ENCODE results near the gene PPP2R2C.

PPP2R2C gene

DNA sequence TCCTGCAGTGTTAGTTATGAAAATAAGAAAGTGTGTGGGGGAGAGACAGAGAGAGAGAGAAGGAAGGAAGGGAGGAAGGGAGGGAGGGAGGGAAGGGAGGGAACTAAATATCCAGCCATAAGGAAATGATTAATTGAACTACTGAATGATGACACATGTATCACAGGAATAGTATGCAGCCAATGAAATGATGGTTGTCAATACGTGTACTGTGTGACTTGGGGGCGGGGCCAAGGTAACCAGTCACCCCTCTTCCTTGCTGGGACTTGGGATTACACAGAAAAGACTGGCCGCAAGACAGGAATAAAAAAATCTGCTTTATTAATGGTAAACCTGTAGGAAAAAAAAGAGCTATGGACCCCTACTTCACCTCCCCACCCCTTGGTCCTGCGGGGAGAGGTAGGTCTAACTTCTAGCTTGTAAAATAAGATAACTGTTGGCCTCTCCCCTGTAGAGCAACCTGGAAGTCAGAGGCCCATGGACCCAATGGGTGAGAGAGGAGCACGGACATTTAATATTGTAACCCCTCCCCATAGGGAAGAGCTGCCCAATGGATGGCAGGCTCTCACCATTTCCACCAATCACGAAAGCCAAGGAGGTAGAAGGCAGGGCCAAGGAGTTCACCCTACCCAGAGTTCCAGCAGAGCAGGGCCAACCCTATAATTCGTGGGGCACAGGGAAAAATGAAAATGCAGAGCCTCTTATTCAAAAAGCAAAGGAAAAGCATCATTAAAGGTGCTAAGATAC, 7.4 kb downstream of the PPP2R2C start:
- H3K9me3 ChIP-seq (replicated peaks; ENCODE audit: low read length) = no peaks in the 10 kb centered on the region
- no peak overlapping the region for H3K9ac ChIP-seq (ENCODE audit: low read depth, low read length)
- H3K36me3 ChIP-seq (ENCODE audit: insufficient read depth, low read length) = no peaks in the 10 kb centered on the region
- no peak overlapping the region for H3K4me3 ChIP-seq (ENCODE audit: low read length)
- H3K4me1 ChIP-seq (ENCODE audit: control insufficient read depth, insufficient read depth, low read length) = no peaks in the 10 kb centered on the region
- peaks cover 39% of the 10 kb centered on the region for H3K27me3 ChIP-seq (ENCODE audit: control insufficient read depth, insufficient read depth, low read length)
- H3K4me2 ChIP-seq (ENCODE audit: low read length) = no peak overlapping the region

DNA sequence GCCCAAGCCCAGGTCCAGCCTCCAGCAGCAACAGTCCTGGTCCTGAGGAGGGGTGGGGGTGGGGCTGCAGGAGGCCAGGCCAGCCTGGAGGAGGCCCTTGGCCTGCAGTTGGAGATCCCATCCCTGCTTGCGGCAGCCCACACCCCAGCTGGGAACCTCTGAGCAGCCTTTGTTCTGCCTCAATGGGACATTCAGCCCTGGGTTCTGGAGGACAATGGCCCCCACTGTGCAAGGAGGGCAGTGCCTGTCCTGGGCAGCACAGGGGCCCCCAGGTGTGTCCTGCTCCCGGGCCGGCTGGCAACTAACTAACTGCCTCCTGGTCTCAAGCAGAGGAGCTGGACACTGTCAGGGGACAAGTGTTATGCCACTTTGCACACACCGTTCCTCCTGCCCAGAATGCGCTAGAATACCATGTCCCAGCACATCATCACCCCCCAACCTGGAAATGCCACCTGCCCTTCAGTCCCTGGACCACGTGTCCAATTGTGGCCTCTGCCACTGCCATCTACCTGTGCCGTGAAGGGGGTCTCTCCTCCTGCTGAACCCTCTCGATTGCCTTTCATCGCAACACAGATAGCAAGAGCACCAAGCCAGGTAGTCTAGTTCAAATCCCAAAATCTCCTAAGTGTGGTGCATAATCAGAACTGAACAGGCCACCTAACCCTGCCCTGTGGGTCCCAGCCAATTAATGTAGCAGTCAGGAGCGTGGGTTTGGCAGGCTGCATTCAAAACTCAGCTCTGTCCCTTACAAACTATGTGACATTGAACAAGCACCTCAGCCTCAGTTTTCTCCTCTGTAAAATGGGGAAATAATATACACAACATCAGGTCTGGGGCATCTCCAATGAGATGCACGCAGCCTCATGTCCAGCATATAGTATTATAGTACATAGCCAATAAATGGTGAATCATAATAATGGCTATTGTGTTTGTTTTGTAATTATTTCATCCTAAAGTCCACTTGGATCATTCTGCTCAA, 8.8 kb downstream of the PPP2R2C start:
- Histone ChIP-seq H3K9me3 (replicated peaks; ENCODE audit: low read length) (no peaks in the 10 kb centered on the region), H3K4me1 (ENCODE audit: control insufficient read depth, insufficient read depth, low read length) (no peaks in the 10 kb centered on the region), H3K27me3 (ENCODE audit: control insufficient read depth, insufficient read depth, low read length) (peaks cover 30% of the 10 kb centered on the region), H3K9ac (ENCODE audit: low read depth, low read length) (no peak overlapping the region), H3K4me2 (ENCODE audit: low read length) (no peak overlapping the region), H3K36me3 (ENCODE audit: insufficient read depth, low read length) (no peaks in the 10 kb centered on the region), H3K4me3 (ENCODE audit: low read length) (no peak overlapping the region)

DNA sequence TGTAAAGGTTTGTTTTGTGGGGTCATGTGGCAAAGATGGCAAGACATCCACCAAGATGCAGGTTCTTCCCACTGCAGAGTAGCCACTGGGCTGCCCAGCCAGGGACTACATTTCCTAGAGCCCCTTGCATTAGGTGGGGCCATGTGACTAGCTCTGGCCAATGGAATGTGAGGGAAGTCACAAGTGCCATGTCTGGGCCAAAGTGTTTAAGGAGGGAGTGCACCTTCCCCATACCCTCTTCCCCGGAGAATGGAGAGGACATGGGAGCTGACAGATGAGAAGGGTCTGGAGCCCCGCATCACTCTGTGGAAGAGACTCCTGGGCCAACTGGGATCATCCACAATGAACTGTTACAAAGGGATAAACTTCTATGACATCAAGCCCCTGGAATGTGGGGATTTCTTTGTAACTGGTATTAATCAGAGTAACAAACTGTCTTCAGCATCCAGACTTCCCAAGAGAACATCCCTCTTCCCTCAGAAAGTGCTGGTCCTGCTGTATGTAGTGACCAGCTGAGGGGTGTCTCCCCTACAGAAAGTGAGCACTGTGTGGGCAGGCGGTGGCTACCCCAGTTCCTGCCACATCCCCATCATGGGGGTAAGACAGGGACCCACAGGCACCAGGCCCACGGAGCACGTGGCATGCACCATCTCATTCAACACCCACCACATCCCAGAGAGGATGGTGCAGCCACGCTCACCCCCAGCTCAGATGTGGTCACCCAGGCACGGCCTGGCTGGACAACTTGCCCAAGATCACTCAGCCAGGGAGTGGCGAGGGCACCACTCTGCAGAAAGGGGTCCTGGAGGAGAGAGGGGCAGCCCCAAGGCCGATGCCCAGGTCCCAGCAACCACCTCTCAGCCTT, 10.9 kb downstream of the PPP2R2C start:
- no peaks in the 10 kb centered on the region for H3K36me3 ChIP-seq (ENCODE audit: insufficient read depth, low read length)
- H3K9me3 ChIP-seq (replicated peaks; ENCODE audit: low read length) = no peaks in the 10 kb centered on the region
- no peak overlapping the region for H3K9ac ChIP-seq (ENCODE audit: low read depth, low read length)
- H3K4me3 ChIP-seq (ENCODE audit: low read length) = no peak overlapping the region
- no peaks in the 10 kb centered on the region for H3K4me1 ChIP-seq (ENCODE audit: control insufficient read depth, insufficient read depth, low read length)
- peaks cover 15% of the 10 kb centered on the region for H3K27me3 ChIP-seq (ENCODE audit: control insufficient read depth, insufficient read depth, low read length)
- no peak overlapping the region for H3K4me2 ChIP-seq (ENCODE audit: low read length)

DNA sequence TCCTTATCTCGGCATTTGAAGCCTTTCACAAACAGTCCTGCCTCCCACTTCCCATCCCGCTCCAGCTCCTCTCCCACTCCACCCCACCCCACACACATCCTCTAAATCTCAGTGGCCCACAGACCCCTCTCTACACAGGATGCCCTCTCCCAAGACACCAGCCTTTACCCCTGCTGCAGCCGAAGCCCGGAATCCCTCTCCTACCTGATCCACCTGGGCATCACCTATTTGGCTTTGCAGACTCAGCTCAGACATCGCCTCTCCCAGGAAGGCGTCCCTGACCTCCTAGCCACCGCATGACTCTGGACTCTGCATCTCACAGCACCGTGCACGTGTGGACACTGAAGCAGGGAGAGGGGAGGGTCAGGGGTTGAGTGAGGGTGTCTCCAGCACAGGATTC, 11.5 kb downstream of the PPP2R2C start:
- H3K9ac ChIP-seq (ENCODE audit: low read depth, low read length) = no peak overlapping the region
- no peaks in the 10 kb centered on the region for H3K9me3 ChIP-seq (replicated peaks; ENCODE audit: low read length)
- H3K36me3 ChIP-seq (ENCODE audit: insufficient read depth, low read length) = no peaks in the 10 kb centered on the region
- H3K4me2 ChIP-seq (ENCODE audit: low read length) = no peak overlapping the region
- H3K27me3 ChIP-seq (ENCODE audit: control insufficient read depth, insufficient read depth, low read length) = peaks cover 8% of the 10 kb centered on the region
- no peaks in the 10 kb centered on the region for H3K4me1 ChIP-seq (ENCODE audit: control insufficient read depth, insufficient read depth, low read length)
- no peak overlapping the region for H3K4me3 ChIP-seq (ENCODE audit: low read length)

DNA sequence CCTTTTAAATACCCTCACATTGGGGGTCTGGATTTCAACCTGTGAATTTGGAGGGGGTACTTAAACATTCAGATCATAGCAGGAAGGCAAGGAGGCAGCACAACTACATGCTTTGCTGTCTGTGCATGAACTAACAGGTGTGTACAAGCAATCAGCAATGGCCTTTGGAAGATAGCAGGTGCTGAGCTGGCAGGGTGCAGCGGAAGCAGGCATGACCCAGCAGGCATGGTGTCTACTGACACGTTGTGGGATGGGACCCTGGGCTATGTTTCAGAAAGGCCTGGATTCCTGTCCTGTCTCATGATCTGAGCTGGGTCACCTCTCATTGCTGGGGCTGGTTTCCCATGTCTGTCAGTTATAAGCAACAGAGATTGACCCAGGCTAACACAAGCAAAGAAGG, 13.9 kb downstream of the PPP2R2C start:
- Histone ChIP-seq H3K36me3 (ENCODE audit: insufficient read depth, low read length) (no peaks in the 10 kb centered on the region), H3K9ac (ENCODE audit: low read depth, low read length) (no peak overlapping the region), H3K9me3 (replicated peaks; ENCODE audit: low read length) (no peaks in the 10 kb centered on the region), H3K27me3 (ENCODE audit: control insufficient read depth, insufficient read depth, low read length) (peaks cover 3% of the 10 kb centered on the region), H3K4me2 (ENCODE audit: low read length) (no peak overlapping the region), H3K4me1 (ENCODE audit: control insufficient read depth, insufficient read depth, low read length) (no peaks in the 10 kb centered on the region), H3K4me3 (ENCODE audit: low read length) (no peak overlapping the region)

DNA sequence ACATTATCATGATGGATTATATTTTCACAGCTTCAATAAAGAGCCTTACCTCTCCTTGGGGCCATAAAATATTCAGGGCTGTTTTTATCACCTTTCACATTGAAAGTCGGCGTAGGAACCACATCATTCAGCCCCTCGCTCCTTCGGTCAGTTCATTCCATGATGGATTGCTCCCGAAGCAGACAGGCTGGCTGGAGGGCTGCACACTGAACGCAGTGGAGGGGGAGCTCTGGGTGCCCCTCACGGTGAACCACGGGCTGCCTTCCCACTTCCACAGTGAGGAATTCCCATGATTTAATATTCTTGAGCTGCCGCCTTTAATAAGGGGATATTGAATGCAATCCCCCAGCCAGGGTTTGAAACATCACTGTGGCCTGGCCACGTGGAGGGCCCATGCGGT, 16.0 kb downstream of the PPP2R2C start:
- H3K9me3 ChIP-seq (replicated peaks; ENCODE audit: low read length) = no peaks in the 10 kb centered on the region
- no peak overlapping the region for H3K9ac ChIP-seq (ENCODE audit: low read depth, low read length)
- peaks cover 3% of the 10 kb centered on the region for H3K27me3 ChIP-seq (ENCODE audit: control insufficient read depth, insufficient read depth, low read length)
- no peaks in the 10 kb centered on the region for H3K4me1 ChIP-seq (ENCODE audit: control insufficient read depth, insufficient read depth, low read length)
- H3K4me3 ChIP-seq (ENCODE audit: low read length) = no peak overlapping the region
- H3K36me3 ChIP-seq (ENCODE audit: insufficient read depth, low read length) = no peaks in the 10 kb centered on the region
- no peak overlapping the region for H3K4me2 ChIP-seq (ENCODE audit: low read length)

DNA sequence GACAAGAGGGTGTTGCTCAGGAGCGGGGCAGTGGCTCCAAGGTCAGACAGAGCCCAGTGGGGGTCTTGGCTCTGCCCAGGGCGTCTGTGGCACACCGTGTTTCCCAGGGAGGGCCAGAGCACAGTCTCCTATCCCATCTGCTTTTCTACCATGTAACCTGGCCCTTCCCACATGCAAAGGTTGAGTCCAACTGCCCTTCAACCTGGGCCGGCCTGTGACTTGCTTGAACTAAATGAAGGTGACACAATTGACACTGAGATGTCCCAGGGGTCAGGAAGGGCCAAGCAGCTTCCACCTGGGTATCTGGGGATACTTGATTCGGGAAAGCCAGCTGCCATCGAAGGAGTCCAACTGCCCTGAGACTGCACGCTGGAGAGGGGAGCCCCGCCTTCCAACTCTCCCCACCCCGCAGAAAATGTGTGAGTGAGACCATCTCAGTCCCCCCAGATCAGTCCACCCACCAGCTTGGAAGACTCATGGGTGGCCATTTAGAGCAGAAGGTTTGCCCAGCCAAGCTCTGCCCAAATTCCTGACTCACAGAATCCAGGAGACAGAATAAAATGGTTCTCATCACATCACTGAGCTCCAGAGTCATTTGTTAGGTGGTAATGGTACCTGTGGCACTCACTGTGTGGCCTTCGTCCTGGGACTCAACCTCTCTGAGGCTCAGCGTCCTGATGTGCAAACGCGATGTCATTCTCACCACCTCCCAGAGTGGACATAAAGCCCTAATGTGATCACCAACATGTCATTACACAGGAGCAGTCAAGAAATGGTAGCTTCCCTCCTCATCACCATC, 18.1 kb downstream of the PPP2R2C start:
- Histone ChIP-seq H3K27me3 (ENCODE audit: control insufficient read depth, insufficient read depth, low read length) (peaks cover 3% of the 10 kb centered on the region), H3K36me3 (ENCODE audit: insufficient read depth, low read length) (no peaks in the 10 kb centered on the region), H3K9me3 (replicated peaks; ENCODE audit: low read length) (no peaks in the 10 kb centered on the region), H3K9ac (ENCODE audit: low read depth, low read length) (no peak overlapping the region), H3K4me2 (ENCODE audit: low read length) (no peak overlapping the region), H3K4me3 (ENCODE audit: low read length) (no peak overlapping the region), H3K4me1 (ENCODE audit: control insufficient read depth, insufficient read depth, low read length) (no peaks in the 10 kb centered on the region)

DNA sequence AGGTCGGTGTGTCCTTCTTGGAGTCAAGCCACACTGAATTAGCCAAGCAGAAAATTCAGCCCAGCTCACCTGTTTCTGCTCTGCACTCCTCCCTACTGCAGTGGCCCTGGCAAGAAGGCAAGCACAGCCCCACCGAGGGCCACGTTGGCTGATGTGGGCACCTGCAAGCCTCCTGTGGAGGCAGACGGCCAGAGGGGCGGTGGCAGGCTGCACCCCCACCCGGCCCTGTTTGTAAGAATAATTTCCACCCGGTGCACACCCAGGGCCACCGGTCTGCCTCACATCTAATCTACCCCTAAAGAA, 18.8 kb downstream of the PPP2R2C start:
- Histone ChIP-seq H3K4me2 (ENCODE audit: low read length) (no peak overlapping the region), H3K36me3 (ENCODE audit: insufficient read depth, low read length) (no peaks in the 10 kb centered on the region), H3K9ac (ENCODE audit: low read depth, low read length) (no peak overlapping the region), H3K27me3 (ENCODE audit: control insufficient read depth, insufficient read depth, low read length) (peaks cover under 1% of the 10 kb centered on the region), H3K4me1 (ENCODE audit: control insufficient read depth, insufficient read depth, low read length) (no peaks in the 10 kb centered on the region), H3K4me3 (ENCODE audit: low read length) (no peak overlapping the region), H3K9me3 (replicated peaks; ENCODE audit: low read length) (no peaks in the 10 kb centered on the region)

DNA sequence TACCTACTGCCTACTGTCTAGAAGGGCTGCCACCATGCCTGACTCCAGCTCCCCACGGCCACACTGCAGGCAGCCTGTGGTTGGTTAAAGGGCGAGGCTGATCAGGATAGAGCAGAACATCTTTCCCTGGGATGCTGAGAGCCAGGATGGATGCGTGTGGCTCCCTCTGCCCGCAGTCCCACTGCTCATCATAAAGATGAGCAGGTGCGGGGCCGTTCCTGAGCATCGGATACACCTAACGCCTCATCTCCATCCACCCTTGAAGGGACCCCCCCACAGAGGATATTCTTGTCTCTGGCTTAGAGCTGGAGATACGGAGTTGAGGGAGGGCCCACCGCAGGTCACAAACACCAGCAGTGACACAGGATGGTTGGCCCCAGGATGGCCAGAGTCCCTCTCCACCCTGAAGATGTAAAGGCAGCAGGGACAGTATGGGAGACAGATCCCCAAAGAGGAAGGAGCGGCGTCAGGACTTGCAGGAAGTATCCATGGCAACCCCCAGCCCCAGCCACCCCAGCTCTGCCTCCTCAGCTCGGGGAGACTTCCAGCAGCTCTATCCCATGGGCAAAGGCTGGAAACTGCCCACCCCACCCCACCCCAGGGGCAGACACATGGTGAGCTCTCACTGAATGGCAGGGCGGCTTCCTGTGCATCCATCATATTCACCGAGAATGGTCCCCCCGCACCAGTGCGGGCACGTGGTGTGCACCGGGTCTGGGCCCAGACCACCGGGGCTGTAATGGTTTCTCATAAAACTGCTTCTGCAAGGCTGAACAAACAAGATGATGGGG, 19.3 kb downstream of the PPP2R2C start:
- Histone ChIP-seq H3K36me3 (ENCODE audit: insufficient read depth, low read length) (no peaks in the 10 kb centered on the region), H3K9ac (ENCODE audit: low read depth, low read length) (no peak overlapping the region), H3K4me1 (ENCODE audit: control insufficient read depth, insufficient read depth, low read length) (no peaks in the 10 kb centered on the region), H3K4me3 (ENCODE audit: low read length) (no peak overlapping the region), H3K9me3 (replicated peaks; ENCODE audit: low read length) (no peaks in the 10 kb centered on the region), H3K27me3 (ENCODE audit: control insufficient read depth, insufficient read depth, low read length) (peaks cover 3% of the 10 kb centered on the region), H3K4me2 (ENCODE audit: low read length) (no peak overlapping the region)

DNA sequence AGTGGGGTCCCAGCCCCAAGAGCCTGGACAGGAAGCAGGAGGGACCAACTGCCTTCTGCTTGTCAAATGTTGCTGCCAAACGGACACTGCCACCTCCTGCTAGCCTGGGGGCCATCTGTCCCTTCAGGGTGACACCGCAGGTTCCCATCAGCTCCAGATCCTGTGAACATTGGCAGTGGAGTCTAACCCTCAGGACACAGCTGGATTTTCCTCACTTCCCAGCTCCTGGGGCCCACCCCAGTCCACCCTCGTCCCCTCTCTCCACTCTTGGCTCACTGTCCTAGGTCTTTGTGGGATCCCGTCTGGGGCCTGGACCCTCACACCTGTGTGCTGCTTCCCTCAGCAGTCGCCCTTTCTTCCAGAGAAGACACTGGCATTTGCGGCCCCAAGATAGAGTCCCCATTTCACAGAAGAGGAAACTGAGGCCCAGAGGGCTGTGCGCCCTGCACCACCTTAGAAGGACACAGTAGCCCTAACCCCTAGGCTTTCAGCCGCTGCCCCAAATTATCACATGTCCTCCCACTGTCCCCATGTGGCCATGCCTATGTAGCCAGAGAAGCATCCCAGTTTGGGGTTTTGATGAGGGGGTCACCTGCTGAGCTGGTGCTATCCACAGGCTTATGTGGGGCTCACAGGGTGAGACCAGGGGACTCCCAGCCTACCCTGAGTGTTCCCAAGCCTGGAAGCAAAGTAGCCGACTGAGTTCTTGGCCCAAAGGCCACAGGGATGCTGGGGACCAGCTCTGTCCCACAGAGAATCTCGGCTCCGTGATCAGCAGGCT, 20.1 kb downstream of the PPP2R2C start:
- Histone ChIP-seq H3K4me2 (ENCODE audit: low read length) (no peak overlapping the region), H3K27me3 (ENCODE audit: control insufficient read depth, insufficient read depth, low read length) (peaks cover 9% of the 10 kb centered on the region), H3K9ac (ENCODE audit: low read depth, low read length) (no peak overlapping the region), H3K4me1 (ENCODE audit: control insufficient read depth, insufficient read depth, low read length) (no peaks in the 10 kb centered on the region), H3K36me3 (ENCODE audit: insufficient read depth, low read length) (no peaks in the 10 kb centered on the region), H3K4me3 (ENCODE audit: low read length) (no peak overlapping the region), H3K9me3 (replicated peaks; ENCODE audit: low read length) (no peaks in the 10 kb centered on the region)

Measured in skeletal muscle satellite cell (primary cell).